MCF 10A (cell line): ENCODE measurements around the gene ANXA6. TPM values are rescaled to one million over a fixed set of nuclear protein-coding genes. Genes with fewer than 3 reads are reported as not detected.

Experiments used
- BruUV-seq: library from RNA; stranded (reverse); fragments of 400-500 nt; replicated peaks from 2 replicates; lab custom pipeline; 2021; lab: Mats Ljungman, UMichigan
- CTCF ChIA-PET: fragments of 300-600 bp; sonication (Branson Sonifier 250); formaldehyde crosslinking; extraction: SDS; loops from one replicate; lab custom pipeline; 2021; ENCODE audit warnings: antibody characterized with exemption, inconsistent platforms; lab: Yijun Ruan, JAX
- POLR2A ChIA-PET: fragments of 300-600, 350-650 bp; sonication (Branson Sonifier 250); formaldehyde crosslinking; extraction: SDS; loops from one replicate; lab custom pipeline; 2020; ENCODE audit warnings: antibody characterized with exemption, inconsistent platforms; lab: Yijun Ruan, JAX
- DNase-seq: peaks from one replicate; pipeline ENCODE4 v3.0.0-alpha.2; 2018; ENCODE audit not compliant: unreplicated experiment
- H3K27ac Mint-ChIP-seq: one replicate; pipeline ENCODE4 v1.8.0; 2022; ENCODE audit warnings: mild to moderate bottlenecking, low read depth, mixed read lengths; ENCODE audit not compliant: unreplicated experiment
- H3K27me3 Mint-ChIP-seq: one replicate; pipeline ENCODE4 v1.8.0; 2022; ENCODE audit warnings: mixed read lengths; ENCODE audit not compliant: insufficient read depth, unreplicated experiment
- H3K36me3 Mint-ChIP-seq: one replicate; pipeline ENCODE4 v1.8.0; 2022; ENCODE audit warnings: mild to moderate bottlenecking, moderate library complexity, mixed read lengths; ENCODE audit not compliant: insufficient read depth, unreplicated experiment
- H3K4me1 Mint-ChIP-seq: one replicate; pipeline ENCODE4 v1.8.0; 2022; ENCODE audit warnings: mixed read lengths; ENCODE audit not compliant: insufficient read depth, unreplicated experiment
- H3K4me3 Mint-ChIP-seq: one replicate; pipeline ENCODE4 v1.8.0; 2022; ENCODE audit warnings: mild to moderate bottlenecking, moderate library complexity, mixed read lengths; ENCODE audit not compliant: unreplicated experiment
- H3K9me3 Mint-ChIP-seq: one replicate; pipeline ENCODE4 v1.8.0; 2022; ENCODE audit warnings: mixed read lengths; ENCODE audit not compliant: unreplicated experiment
- CTCF ChIP-seq: fragments of 200-600 bp; IDR thresholded peaks from one replicate; pipeline ENCODE4 v1.8.0; 2022; ENCODE audit warnings: antibody characterized with exemption, mild to moderate bottlenecking; ENCODE audit not compliant: unreplicated experiment
- intact Hi-C: fragments of 100-400 bp; cut with micrococcal nuclease; formaldehyde crosslinking; loops from 2 replicates; pipeline ENCODE4 v1.14.1; 2022
- total RNA-seq: library from RNA; stranded (reverse); gene quantifications from 2 replicates; pipeline ENCODE4 v1.2.3, GENCODE V29; 2022

ANXA6 gene
- total RNA-seq, 1 experiment from 2014 or later, result 2.6 TPM

GRCh38 chr5:151068433-151069197 is 89.0 kb downstream of the ANXA6 start:
- no peak for TF ChIP-seq CTCF
- H3K27ac Mint-ChIP-seq, result peak overlapping the region; percentile 46
- no peak for DNase-seq
- no peaks in the 10 kb centered on the region for H3K27me3 Mint-ChIP-seq
- H3K4me3 Mint-ChIP-seq, result no peak overlapping the region
- intact Hi-C loops, result no loop called here
- no peaks in the 10 kb centered on the region for H3K9me3 Mint-ChIP-seq
- ChIA-PET POLR2A (interaction anchor here (0.5 to 6.0 kb wide), 3 partner anchors 13 to 24 kb away, joined by 3 to 57 read pairs (median 3); partner anchors contain the start of gene TNIP1), CTCF (interaction anchor here (0.5 to 40.7 kb wide), 9 partner anchors 10 to 466 kb away, joined by 3 to 1587 read pairs (median 4); no protein-coding TSS in a partner anchor)
- H3K4me1 Mint-ChIP-seq, result peaks cover 41% of the 10 kb centered on the region
- BruUV-seq, result no TSS peak
- H3K36me3 Mint-ChIP-seq, result peaks cover 67% of the 10 kb centered on the region

DNA sequence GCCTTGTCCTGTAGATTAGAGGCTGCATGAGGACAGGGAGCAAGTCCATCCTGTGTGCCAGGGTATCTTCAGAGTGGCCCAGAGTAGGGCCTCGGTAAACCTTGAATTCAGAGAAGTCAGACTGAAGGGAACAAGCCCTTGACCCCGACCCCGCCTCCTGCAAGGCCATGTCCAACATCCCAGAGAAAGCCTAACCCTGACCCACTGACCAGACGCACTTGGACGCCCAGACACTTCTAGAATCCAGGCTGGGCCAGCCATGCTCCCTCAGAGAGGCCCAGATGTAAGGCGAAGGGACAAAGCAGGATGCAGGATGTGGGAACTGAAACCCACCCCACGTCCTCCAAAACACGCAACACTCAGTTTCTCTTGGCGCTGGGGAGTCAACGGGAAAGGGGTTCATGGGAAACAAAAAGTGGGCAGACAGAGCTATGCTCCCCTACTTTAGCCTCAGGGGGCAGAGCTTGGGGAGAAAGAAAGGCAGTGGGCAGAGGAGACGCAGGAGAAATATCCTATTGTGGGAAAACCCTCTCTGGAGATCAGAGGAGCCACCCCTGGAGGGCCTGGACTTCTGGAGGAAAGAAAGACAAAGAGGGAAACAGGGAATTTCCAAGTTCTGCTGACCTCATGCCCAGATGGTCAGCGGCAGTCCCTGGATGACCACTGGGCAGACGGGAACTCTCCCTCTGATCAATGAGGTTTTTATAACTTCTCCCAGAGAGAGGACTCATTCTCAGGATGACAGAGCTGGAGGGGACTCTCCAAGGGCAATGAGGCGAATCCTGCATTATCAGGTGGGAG is 89.7 kb downstream of the ANXA6 start:
- ChIA-PET POLR2A (interaction anchor here (1.0 to 6.0 kb wide), 2 partner anchors 14 to 24 kb away, joined by 3 to 57 read pairs; partner anchors contain the start of gene TNIP1), CTCF (interaction anchor here (0.5 to 40.7 kb wide), 4 partner anchors 18 to 465 kb away, joined by 3 to 1587 read pairs (median 168); no protein-coding TSS in a partner anchor)
- Mint-ChIP-seq H3K36me3 (peaks cover 67% of the 10 kb centered on the region), H3K27ac (peak overlapping the region; percentile 46), H3K27me3 (no peaks in the 10 kb centered on the region), H3K4me1 (peaks cover 44% of the 10 kb centered on the region), H3K9me3 (no peaks in the 10 kb centered on the region), H3K4me3 (no peak overlapping the region)
- BruUV-seq, result no TSS peak
- no peak for DNase-seq
- TF ChIP-seq CTCF, result no peak
- intact Hi-C loops, result no loop called here

DNA sequence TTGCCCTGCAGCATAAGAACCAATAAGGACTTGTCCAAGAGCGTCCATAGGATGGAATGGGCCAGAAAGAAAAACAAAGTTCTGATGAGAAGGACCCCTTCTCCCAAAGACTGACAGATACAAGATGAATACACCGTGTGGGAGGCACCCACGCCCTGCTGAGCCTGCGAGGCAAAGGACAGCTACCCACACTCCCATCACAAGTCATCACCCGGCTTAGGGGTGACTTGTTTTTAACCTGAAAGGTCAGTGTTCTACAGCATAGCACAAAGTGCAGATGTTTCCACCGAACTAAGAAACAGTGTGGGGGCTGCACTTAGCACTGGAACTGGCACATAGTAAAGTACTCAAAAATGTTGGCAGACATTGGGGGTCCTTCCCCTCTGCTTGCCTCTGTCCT is 90.7 kb downstream of the ANXA6 start:
- POLR2A ChIA-PET, result interaction anchor here (1.2 kb wide), 1 partner anchor 14 kb away, joined by 3 read pairs; the partner anchor contains the start of gene TNIP1
- CTCF ChIA-PET, result interaction anchor here (0.6 to 40.7 kb wide), 4 partner anchors 12 to 98 kb away, joined by 3 to 1587 read pairs (median 170); no protein-coding TSS in a partner anchor
- DNase-seq, result no peak
- Mint-ChIP-seq H3K4me3 (no peak overlapping the region), H3K4me1 (peaks cover 35% of the 10 kb centered on the region), H3K27ac (no peak overlapping the region), H3K36me3 (peaks cover 70% of the 10 kb centered on the region), H3K9me3 (no peaks in the 10 kb centered on the region), H3K27me3 (no peaks in the 10 kb centered on the region)
- no peak for TF ChIP-seq CTCF
- intact Hi-C loops, result no loop called here
- BruUV-seq, result no TSS peak
